ENCODE results near the gene LRRC8B. TPM values are rescaled to one million over a fixed set of nuclear protein-coding genes. Genes with fewer than 3 reads are reported as not detected.

LRRC8B gene
- total RNA-seq, 1 experiment from 2014 or later, result 24.2 TPM

DNA sequence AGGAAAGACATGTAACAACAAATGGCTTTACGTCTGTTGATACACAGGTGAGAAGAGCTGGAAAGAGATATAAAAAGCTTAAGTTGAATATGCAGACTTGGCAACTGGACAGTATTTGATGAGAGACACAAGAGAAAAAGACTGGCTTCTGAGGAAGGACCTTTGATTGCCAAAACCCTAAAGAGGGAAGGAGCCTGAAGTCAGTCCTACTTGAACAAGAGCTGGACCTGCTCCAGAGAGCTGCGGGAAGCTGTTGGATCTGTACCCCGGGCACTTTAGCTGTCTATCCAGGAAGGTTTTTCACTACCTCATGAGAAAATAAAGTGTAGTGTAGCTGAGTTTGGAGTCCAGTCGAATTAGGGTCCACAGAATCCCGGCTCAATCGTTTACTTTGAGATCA is 25.3 kb upstream of the LRRC8B start:
- Mint-ChIP-seq H3K4me1 (no peaks in the 10 kb centered on the region), H3K36me3 (no peaks in the 10 kb centered on the region), H3K4me3 (no peak overlapping the region), H3K27ac (no peak overlapping the region), H3K9me3 (no peaks in the 10 kb centered on the region), H3K27me3 (ENCODE audit: low read depth) (no peaks in the 10 kb centered on the region)
- ATAC-seq (no peak), DNase-seq (ENCODE audit: low spot score) (no peak)
- ChIA-PET CTCF (interaction anchor here (2.2 kb wide), 1 partner anchor 16 kb away, joined by 11 read pairs; no protein-coding TSS in a partner anchor), POLR2A (no interaction called here)
- TF ChIP-seq ETV6 (CRISPR knock-in tag; IDR thresholded peaks at IDR 0.05) (no peak), SMAD4 (CRISPR knock-in tag; IDR thresholded peaks at IDR 0.05) (no peak), NFE2L1 (CRISPR knock-in tag; IDR thresholded peaks at IDR 0.05) (no peak), ZNF317 (CRISPR knock-in tag; IDR thresholded peaks at IDR 0.05; ENCODE audit: borderline replicate concordance, low read depth) (no peak), PREB (CRISPR knock-in tag; IDR thresholded peaks at IDR 0.05; ENCODE audit: borderline replicate concordance) (no peak)

DNA sequence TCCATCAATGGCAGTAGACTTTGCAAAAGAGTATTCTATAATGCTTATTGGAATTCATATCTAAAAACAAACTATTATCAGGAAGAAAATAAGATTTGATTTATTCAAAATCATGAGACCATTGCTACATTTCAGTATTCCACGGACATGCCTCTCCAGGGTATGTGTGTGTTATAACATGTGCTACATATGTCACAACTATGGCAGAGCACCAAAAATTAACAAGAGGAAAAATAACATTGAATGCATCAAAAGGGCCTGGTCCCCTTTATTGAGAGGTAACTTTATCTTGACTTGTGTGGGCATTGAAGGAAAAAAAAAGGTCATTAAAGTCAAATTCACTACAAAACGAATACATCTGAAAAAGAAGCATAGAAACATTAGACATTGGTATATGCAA is 22.6 kb upstream of the LRRC8B start:
- no peaks in the 10 kb centered on the region for H3K36me3 Mint-ChIP-seq
- H3K4me3 Mint-ChIP-seq, result no peak overlapping the region
- POLR2A ChIA-PET, result no interaction called here
- no peaks in the 10 kb centered on the region for H3K9me3 Mint-ChIP-seq
- TF ChIP-seq PRRX2 (CRISPR knock-in tag; IDR thresholded peaks at IDR 0.05) (no peak), CREB1 (CRISPR knock-in tag; IDR thresholded peaks at IDR 0.05) (no peak), ZNF232 (CRISPR knock-in tag; IDR thresholded peaks at IDR 0.05) (no peak)
- TF ChIP-seq, protein P1, sequence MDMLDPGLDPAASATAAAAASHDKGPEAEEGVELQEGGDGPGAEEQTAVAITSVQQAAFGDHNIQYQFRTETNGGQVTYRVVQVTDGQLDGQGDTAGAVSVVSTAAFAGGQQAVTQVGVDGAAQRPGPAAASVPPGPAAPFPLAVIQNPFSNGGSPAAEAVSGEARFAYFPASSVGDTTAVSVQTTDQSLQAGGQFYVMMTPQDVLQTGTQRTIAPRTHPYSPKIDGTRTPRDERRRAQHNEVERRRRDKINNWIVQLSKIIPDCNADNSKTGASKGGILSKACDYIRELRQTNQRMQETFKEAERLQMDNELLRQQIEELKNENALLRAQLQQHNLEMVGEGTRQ (CRISPR knock-in tag; IDR thresholded peaks at IDR 0.05), result no peak
- H3K4me1 Mint-ChIP-seq, result no peaks in the 10 kb centered on the region
- CTCF ChIA-PET, result no interaction called here
- no peak overlapping the region for H3K27ac Mint-ChIP-seq
- no peak for ATAC-seq
- no peaks in the 10 kb centered on the region for H3K27me3 Mint-ChIP-seq (ENCODE audit: low read depth)
- DNase-seq (ENCODE audit: low spot score), result no peak

DNA sequence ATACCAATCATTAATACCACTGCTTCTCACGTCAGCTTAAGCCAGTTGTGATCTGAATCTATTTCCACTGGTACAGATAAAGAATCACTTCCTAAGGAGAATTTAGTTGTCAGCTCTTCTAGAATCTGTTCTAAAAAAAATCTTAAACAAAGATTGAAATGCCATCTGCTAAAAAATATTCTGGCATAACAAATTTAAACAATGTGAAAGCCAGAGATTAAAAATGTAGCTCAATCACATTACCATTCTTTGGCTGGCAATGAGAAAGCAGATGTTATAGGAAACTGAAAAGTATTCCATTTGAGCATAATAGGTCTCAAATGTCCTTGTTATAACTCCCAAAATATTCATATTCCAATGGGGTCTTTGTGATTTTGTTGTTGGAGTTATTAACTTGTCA is 21.7 kb upstream of the LRRC8B start:
- H3K27ac Mint-ChIP-seq, result no peak overlapping the region
- TF ChIP-seq TP53 (CRISPR knock-in tag; IDR thresholded peaks at IDR 0.05) (no peak), ESRRA (CRISPR knock-in tag; IDR thresholded peaks at IDR 0.05; ENCODE audit: borderline replicate concordance) (no peak), SMAD3 (CRISPR knock-in tag; IDR thresholded peaks at IDR 0.05; ENCODE audit: borderline replicate concordance) (no peak), GRHL2 (CRISPR knock-in tag; IDR thresholded peaks at IDR 0.05; ENCODE audit: insufficient replicate concordance, severe bottlenecking) (no peak), TCF7 (CRISPR knock-in tag; IDR thresholded peaks at IDR 0.05; ENCODE audit: low read depth) (no peak), TEAD4 (CRISPR knock-in tag; IDR thresholded peaks at IDR 0.05) (no peak), ATF2 (CRISPR knock-in tag; IDR thresholded peaks at IDR 0.05; ENCODE audit: borderline replicate concordance, low read depth) (no peak), HMGA2 (CRISPR knock-in tag; IDR thresholded peaks at IDR 0.05) (no peak), NR3C1 (CRISPR knock-in tag; conservative IDR thresholded peaks at IDR 0.05; ENCODE audit: low read depth) (no peak)
- TF ChIP-seq, protein P2, sequence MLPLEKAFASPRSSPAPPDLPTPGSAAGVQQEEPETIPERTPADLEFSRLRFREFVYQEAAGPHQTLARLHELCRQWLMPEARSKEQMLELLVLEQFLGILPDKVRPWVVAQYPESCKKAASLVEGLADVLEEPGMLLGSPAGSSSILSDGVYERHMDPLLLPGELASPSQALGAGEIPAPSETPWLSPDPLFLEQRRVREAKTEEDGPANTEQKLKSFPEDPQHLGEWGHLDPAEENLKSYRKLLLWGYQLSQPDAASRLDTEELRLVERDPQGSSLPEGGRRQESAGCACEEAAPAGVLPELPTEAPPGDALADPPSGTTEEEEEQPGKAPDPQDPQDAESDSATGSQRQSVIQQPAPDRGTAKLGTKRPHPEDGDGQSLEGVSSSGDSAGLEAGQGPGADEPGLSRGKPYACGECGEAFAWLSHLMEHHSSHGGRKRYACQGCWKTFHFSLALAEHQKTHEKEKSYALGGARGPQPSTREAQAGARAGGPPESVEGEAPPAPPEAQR (CRISPR knock-in tag; IDR thresholded peaks at IDR 0.05), result no peak
- TF ChIP-seq, protein P3, sequence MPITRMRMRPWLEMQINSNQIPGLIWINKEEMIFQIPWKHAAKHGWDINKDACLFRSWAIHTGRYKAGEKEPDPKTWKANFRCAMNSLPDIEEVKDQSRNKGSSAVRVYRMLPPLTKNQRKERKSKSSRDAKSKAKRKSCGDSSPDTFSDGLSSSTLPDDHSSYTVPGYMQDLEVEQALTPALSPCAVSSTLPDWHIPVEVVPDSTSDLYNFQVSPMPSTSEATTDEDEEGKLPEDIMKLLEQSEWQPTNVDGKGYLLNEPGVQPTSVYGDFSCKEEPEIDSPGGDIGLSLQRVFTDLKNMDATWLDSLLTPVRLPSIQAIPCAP (CRISPR knock-in tag; IDR thresholded peaks at IDR 0.05), result no peak
- no peaks in the 10 kb centered on the region for H3K36me3 Mint-ChIP-seq
- ATAC-seq (no peak), DNase-seq (ENCODE audit: low spot score) (no peak)
- POLR2A ChIA-PET, result no interaction called here
- peaks cover 3% of the 10 kb centered on the region for H3K9me3 Mint-ChIP-seq
- H3K4me1 Mint-ChIP-seq, result no peaks in the 10 kb centered on the region
- CTCF ChIA-PET, result no interaction called here
- no peak overlapping the region for H3K4me3 Mint-ChIP-seq
- H3K27me3 Mint-ChIP-seq (ENCODE audit: low read depth), result no peaks in the 10 kb centered on the region; the same call in 1 of the 2 replicates

All from WTC11 (cell line).